Left cardiac atrium (tissue), 4 donors: Measurements from ENCODE around the gene EIF3I. TPM values are rescaled to one million over a fixed set of nuclear protein-coding genes. Genes with fewer than 3 reads are reported as not detected.

Source experiments
- ATAC-seq, 2 donors: fragments of 200-7000 bp; cut with Tn5 transposase; one replicate each; pipeline ENCODE4 v1.9.1; 2020; ENCODE audit warnings: mild to moderate bottlenecking in 2 of 2, moderate library complexity in 2 of 2
- DNase-seq: peaks from one replicate; pipeline ENCODE4 v3.0.0-alpha.2; 2020
- intact Hi-C, 2 donors: fragments of 100-400 bp; cut with DNase I; formaldehyde crosslinking; loops; one replicate each; pipeline versions ENCODE4 v1.14.1 to v1.15.1; 2022 to 2023
- long read RNA-seq: library from polyadenylated mRNA; unstranded; transcript quantifications from one replicate; pipeline ENCODE4 v2.0.0, GENCODE V29; 2021
- total RNA-seq, 2 donors: library from RNA; stranded (reverse); fragmentation: NEBNext Ultra II Directional; extraction: Animal tissue kit (Norgen Biotek cat#: 25700); gene quantifications; one replicate each; pipeline ENCODE4 v1.2.1, GENCODE V29; 2021
- donor health status: DM: no; HTN: yes; CAD: no.
- donor health status: DM: no; HTN: yes; CAD: no; lungs with severe emphysema.
- donor health status: DM: yes; HTN: yes; CAD: no.
- donor health status: Dilated cardiomyopathy.

EIF3I gene
- 100 to 1,000 TPM in 1 of 2 donors, 10 to 100 TPM in 1; 95.1 to 110 TPM for total RNA-seq
- long read RNA-seq, transcript EIF3I-202 (11 exons, 1,458 nt): major isoform, 81 of 112 reads
- long read RNA-seq, partial matches to known transcripts: 24 of 112 reads
- long read RNA-seq, other reads (novel, unspliced or antisense): 7 of 112 reads

- intact Hi-C loops: no loop called here
- ATAC-seq (peak; percentile 97), DNase-seq (peak; percentile 94)
These were observed at the start of gene EIF3I, which contains the start of gene TMEM234 for GRCh38 chr1:32221980-32222755. Gene EIF3I (plus strand): TSS chr1:32222407. CDS start chr1:32222442, 35 bp downstream. Gene TMEM234 (minus strand): TSS chr1:32222353. CDS start chr1:32222322, 31 bp downstream.

GRCh38 chr1:32172621-32173245, 49.5 kb upstream of the EIF3I start:
- DNase-seq (no peak), ATAC-seq (no peak)
- intact Hi-C loops: no loop called here

DNA sequence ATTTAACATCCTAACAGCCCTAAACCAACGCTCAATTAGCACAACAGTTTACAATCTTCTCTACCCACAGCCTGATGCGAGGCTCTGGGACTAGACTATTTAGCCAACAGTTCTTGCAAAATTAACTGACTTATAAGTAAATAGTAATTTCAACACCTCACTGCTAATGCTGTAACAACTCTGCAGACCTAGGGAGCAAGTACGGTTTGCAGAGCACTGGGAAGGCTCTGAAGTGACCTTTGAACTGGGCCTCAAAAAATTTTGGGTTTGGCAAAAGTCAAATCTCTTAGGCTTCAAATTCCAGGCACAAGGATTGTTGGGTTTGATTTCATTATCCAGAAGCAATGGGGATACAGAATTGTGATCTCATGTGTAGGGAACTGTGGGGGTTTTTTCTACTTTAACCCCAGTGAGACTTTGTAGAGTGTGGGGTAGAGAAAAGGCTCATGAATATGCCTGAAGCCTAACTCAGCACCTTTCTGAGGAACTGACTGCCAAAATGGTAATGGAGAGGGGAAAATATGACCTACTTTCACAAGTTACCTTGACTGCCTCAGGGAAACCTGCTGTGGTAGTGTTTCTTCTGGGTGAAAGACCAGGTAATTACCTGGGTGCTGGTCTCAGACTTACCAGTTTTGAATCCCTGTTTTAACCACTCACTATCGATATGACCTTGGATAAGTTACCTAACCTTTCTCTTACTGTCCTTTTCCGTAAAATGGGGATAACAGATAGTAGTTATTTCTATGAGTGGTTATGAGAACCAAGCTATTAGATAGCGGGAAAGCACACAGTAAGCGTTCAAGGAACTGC, 43.6 kb upstream of the EIF3I start:
- intact Hi-C loops: no loop called here
- DNase-seq: no peak
- peak in 1 of 2 donors; percentile 8 for ATAC-seq

- intact Hi-C loops: no loop called here
- no peak for DNase-seq
- ATAC-seq: peak; percentile 3 to 16
These were observed 43.1 kb upstream of the EIF3I start for GRCh38 chr1:32179193-32179442.

- ATAC-seq: peak; percentile 95
- peak; percentile 96 for DNase-seq
- intact Hi-C loops: no loop called here
These were observed 42.6 kb upstream of the EIF3I start, which contains the start of gene TXLNA for GRCh38 chr1:32179443-32180185. Gene TXLNA (plus strand): TSS chr1:32179675. CDS start chr1:32180346, 671 bp downstream.

GRCh38 chr1:32180186-32181060, 41.8 kb upstream of the EIF3I start:
- DNase-seq: peak; percentile 72
- peak; percentile 54 to 69 for ATAC-seq
- intact Hi-C loops: no loop called here

GRCh38 chr1:32181065-32181464, 41.1 kb upstream of the EIF3I start:
- intact Hi-C loops: no loop called here
- ATAC-seq: no peak

DNA sequence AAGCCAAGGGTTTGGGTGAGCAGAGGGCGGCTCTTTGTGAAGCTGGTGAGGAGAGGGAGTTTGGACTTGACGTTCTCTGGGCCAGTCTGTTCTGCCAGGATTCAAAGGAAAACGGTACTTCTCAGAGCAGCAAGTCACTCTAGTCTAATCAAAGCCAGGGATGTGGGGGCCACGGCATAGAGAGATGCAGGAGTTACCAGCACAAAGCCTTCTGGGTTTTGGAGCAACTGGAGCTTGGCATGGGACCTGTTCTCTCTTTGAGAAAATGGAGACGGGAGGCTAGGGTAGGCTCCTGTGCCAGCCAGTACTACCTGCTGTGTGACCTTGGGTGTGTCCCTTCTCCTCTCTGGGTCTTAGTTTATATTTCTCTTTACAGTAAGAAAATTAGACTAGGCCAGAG, 40.6 kb upstream of the EIF3I start:
- ATAC-seq (no peak), DNase-seq (no peak)
- intact Hi-C loops: no loop called here

More at GRCh38 chr1:32181065-32181464, 41.1 kb upstream of the EIF3I start:
- no peak for DNase-seq

- DNase-seq: no peak
- intact Hi-C loops: no loop called here
- ATAC-seq: no peak
These were observed 40.1 kb upstream of the EIF3I start for GRCh38 chr1:32182060-32182459.

- ATAC-seq (no peak), DNase-seq (no peak)
- intact Hi-C loops: no loop called here
These were observed 37.6 kb upstream of the EIF3I start for GRCh38 chr1:32184650-32185049.

DNA sequence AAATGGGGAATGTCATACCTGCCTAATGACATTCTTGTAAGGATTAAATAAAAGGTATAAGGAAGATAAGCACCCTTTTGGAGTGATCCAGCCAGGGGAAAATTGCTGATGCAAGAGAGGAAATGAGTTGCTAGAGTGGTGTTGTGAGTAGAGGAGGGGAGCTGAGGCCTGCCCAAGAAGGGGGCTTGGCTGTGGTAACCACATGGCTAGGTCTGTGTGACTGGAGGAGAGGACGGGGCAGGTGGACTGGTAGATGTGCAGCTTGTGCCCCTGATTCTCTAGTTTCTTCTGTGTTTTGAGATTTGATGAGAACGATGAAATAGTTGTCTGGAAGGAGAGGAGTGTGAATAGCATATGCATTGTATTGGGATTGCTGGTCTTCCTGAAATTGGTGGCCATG, 36.1 kb upstream of the EIF3I start:
- no peak for DNase-seq
- intact Hi-C loops: no loop called here
- ATAC-seq: no peak

- DNase-seq: no peak
- intact Hi-C loops: no loop called here
- ATAC-seq: no peak
These were observed 35.7 kb upstream of the EIF3I start for GRCh38 chr1:32186491-32186890.

GRCh38 chr1:32187850-32188249, 34.4 kb upstream of the EIF3I start:
- no peak for ATAC-seq
- intact Hi-C loops: no loop called here
- no peak for DNase-seq

GRCh38 chr1:32192220-32192948, 29.8 kb upstream of the EIF3I start:
- ATAC-seq: no peak
- DNase-seq: no peak
- intact Hi-C loops: no loop called here

- intact Hi-C loops: no loop called here
- no peak for DNase-seq
- no peak for ATAC-seq
These were observed 27.2 kb upstream of the EIF3I start for GRCh38 chr1:32194984-32195383.

GRCh38 chr1:32195531-32195930, 26.7 kb upstream of the EIF3I start:
- intact Hi-C loops: no loop called here
- no peak for DNase-seq
- ATAC-seq: no peak

DNA sequence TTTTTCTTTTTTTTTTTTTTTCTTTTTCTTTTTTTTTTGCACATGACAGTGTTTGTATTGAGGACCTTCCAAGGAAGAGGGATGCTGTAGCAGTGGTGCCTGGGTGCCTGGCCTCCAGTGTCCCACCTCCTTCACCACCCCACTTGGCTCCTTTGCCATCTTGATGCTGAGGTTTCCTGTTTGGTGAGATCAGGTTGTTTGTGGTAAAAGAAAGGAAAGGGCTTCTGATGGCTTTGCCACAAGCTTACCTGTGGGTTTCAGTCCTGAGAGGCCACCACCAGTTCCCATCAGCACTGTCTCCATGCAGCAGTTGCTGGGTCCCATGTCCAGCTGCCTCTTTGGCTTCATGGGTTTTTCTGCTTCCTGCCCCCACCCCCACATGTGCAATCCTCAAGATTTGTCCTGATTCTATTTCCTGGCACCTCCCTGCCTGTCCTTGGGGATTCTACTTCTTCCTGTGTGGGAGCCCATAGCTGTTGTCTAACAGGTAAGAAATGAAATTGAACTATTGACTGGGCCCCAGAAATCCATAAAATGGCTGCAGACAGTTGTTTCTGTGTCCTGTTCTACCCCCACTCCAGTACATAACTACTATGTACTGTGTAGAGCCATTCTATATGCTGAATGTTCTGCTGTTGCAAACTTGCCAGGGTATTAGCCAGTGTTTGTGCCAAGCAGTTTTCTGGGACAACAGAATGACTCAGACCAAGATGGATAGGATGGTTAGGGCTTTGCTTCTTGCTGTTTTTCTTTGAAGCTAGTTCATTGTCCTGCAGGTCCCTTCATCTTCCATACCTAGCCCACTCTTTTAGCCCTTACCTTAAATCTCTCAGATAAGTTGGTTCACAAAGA, 26.0 kb upstream of the EIF3I start:
- intact Hi-C loops: no loop called here
- no peak for DNase-seq
- no peak for ATAC-seq
